CD4-positive, alpha-beta T cell treated with Interferon gamma for 1 hour (primary cell): ENCODE measurements around the gene SLC37A4.
"Not testable (repeated sequence)": the region's sequence is repeated elsewhere in the genome, so short reads cannot be mapped to it uniquely, and the experiment has no call there.

Experiments used
- DNase-seq: peaks from one replicate; pipeline ENCODE4 v3.0.0-alpha.2; 2020

Gene SLC37A4

DNA sequence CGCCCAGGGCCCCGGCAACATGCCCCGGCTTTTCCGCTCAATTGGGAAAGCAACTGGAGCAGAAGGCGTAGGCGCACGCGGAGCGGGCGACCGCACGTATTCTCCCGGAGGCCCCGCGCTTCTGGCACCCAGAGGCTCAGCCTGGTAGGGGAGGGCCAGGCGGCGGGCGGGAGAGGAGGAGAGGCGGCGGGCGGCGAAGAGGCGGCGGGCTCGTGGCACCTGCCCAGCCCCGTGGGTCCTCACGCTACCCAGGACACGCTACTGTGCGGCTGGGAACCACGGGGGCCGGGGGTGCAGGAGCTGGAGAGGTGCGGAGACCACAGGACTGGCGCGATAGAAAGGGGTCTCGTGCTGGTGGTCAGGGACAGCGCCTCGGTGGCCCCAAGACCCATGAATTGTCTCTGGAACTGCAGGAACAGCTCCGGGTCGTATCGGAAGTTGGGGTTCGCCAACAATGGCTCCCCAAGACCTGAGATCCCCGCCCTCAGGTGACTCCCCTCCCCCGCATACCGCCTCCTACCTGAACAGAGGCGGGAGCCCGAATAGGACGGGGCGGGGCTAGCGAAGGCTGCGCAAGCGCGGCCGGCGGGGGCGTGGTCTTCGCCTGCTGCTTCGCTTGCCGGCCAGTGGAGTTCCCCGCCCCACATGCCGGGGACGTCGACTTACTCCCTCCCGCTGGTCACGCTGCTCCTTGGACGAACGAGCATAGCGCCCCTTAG lies at the start of gene SLC37A4:
Gene SLC37A4 (minus strand): TSS at position 549 of the 719 bp plus-strand sequence.
- peak; percentile 99 for DNase-seq

DNA sequence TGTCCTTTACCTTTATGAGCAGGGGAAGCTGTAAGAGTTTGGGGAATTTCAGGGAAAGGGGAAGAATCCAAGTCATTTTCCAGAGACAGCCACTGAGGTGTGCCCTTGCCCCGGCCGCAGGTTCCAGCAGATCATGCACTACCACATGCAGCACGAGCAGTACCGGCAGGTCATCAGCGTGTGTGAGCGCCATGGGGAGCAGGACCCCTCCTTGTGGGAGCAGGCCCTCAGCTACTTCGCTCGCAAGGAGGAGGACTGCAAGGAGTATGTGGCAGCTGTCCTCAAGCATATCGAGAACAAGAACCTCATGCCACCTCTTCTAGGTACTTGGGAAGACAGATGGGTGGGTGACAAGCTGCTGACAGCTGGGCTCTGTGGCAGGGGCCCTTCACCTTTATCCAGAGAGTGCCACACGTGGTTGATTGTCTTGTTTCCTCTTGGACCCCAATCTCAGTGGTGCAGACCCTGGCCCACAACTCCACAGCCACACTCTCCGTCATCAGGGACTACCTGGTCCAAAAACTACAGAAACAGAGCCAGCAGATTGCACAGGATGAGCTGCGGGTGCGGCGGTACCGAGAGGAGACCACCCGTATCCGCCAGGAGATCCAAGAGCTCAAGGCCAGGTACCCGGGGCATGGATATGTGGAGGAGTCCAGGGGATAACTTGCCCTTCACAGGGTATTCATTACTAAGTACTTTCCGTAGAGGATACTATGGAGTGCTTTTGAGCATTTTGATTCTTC lies 48.2 kb upstream of the SLC37A4 start:
- DNase-seq: no peak

DNA sequence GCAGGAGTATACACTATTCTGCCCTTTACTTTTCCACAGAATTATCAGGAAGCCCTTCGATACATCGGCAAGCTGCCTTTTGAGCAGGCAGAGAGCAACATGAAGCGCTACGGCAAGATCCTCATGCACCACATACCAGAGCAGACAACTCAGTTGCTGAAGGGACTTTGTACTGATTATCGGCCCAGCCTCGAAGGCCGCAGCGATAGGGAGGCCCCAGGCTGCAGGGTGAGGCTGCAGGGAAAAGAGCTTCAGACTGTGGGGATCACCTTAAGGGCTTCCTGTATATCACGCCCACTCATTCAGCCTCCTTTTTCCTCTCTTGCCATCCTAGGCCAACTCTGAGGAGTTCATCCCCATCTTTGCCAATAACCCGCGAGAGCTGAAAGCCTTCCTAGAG lies 47.2 kb upstream of the SLC37A4 start:
- no peak for DNase-seq

DNA sequence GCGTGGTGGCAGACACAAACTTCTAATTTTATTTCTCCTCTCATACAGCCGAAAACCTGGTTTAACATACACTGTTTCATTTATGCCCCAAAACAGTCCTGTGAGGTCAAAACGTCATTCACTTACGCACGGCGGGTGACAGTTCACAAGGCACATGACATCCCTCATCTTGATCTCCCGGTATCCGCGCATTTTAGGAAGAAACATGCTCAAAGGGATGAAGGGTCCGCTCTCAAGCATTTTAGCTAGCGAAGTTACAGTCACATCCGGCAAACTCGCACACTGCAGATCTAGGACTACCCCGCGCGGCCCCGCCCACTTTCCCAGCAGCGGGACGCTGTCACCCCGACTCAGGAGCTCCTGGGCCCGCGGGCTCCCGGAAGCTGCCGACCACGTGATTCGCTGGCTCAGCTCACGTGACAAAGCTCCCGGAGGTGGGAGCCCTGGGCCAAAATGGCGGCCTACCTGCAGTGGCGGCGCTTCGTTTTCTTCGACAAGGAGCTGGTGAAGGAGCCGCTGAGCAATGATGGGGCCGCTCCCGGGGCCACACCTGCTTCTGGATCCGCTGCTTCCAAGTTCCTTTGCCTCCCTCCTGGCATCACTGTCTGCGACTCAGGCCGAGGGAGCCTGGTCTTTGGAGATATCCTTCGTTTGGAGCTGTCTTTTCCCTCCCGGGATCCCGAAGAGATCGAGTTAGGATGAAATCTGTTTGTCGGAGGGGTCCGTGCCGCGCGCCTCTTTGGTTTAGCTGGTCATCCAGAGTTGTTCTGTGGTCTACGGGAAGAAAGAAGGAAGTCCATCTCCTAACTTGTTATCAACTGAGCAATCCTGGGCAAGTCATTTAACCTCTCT lies 36.9 kb upstream of the SLC37A4 start, which contains the start of gene VPS11:
Gene VPS11 (plus strand): TSS at position 448 of the 852 bp plus-strand sequence. CDS start 6 bp downstream, at position 454.
- DNase-seq: peak; percentile 97

DNA sequence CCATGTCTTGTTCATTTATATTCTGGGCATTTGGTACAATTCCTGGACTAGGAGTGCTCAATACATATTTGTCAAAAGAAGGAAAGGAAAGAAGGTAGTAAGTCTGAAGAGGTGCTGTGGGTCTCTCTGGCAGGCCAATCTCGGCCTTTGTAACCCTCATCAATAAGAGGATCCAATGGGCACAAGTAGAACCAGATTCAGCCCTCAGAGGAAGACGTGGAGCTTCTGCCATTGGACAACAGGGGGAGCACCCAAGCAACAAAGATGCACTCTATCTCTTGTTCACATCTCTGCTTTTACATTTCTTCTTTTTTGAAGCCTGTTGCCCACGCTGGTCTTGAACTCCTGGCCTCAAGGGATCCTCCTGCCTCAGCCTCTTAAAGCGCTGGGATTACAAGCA lies 34.7 kb upstream of the SLC37A4 start:
- peak; percentile 42 for DNase-seq

DNA sequence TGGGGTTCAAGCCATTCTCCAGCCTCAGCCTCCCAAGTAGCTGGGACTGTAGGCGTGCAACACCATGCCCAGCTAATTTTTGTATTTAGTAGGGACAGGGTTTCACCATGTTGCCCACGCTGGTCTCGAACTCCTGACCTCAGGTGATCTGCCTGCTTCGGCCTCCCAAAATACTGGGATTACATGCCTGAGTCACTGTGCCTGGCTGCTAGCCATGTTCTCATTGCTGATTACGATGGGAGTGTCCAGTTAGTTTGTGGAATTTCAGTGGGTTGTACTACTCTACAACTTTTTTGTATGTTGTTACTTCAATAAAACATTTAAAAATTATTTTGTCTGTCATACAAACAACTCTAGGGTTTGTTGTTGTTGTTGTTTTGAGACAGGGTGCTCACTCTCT lies 32.1 kb upstream of the SLC37A4 start:
- DNase-seq: no peak

DNA sequence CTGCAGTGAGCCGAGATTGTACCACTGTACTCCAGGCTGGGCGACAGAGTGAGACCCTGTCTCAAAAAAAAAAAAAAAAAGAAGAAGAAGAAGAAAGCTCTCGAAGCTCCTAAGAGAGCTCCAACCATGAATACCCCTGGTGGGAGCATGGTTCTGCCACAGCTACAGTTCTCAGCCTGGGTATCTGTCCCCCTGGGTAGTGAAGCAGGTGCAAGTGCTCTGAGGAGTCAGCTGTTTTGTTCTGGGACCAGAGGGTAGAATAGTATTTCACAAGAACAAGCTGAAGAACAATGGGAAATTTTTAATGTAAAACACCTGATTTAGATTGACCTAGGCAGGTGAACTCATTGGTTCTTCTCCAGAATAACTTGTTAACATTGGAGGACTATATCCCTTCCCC lies 30.6 kb upstream of the SLC37A4 start:
- no peak for DNase-seq

DNA sequence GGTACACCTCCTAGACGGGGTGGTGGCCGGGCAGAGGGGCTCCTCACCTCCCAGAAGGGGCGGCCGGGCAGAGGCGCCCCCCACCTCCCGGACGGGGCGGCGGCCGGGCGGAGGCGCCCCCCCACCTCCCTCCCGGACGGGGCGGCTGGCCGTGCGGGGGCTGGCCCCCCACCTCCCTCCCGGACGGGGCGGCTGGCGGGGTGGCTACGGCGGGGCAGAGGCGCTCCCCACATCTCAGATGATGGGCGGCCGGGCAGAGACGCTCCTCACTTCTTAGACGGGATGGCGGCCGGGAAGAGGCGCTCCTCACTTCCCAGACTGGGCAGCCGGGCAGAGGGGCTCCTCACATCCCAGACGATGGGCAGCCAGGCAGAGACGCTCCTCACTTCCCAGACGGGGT lies 28.5 kb upstream of the SLC37A4 start:
- DNase-seq: not testable (repeated sequence)

DNA sequence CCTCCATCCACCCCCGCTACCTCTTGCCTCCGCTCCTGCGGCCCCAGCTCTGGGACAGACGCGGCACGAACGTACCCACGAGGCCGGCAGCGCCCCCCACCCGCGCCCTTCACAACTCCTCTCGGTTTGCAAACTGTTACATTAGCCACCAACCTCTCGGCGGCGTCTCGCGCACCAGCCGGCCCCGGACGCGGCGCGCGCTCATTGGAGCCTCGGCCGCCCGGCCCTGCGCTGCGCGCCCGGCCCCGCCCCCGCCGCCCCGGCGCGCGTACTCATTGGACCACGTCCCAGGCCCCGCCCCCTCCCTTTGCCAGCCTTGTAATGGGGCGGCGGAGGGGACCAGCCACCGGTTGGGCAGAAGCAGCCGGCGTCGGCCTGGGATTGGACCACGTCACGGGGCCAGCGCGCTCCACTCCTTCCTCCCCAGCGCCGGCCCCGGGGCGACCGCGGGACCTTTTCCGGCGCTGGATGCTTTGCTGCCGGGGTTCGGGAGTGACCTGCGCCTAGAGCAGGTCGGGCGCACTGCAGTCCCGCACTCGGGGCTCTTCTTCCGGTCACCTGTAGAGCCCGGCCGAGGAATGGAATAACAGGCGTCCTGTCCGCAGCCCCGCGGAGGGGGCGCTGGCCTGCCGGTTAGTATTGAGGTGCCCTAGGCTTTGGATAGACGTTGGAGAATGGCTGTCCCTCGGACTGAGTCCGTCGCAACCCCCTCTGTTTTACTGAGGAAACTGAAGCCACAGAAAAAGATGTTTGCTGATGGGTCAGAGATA lies 26.5 kb upstream of the SLC37A4 start, which contains the start of gene HYOU1:
Gene HYOU1 (minus strand): TSS at position 206 of the 770 bp plus-strand sequence. CDS start 1,045 bp downstream, outside the sequence.
- peak; percentile 97 for DNase-seq

DNA sequence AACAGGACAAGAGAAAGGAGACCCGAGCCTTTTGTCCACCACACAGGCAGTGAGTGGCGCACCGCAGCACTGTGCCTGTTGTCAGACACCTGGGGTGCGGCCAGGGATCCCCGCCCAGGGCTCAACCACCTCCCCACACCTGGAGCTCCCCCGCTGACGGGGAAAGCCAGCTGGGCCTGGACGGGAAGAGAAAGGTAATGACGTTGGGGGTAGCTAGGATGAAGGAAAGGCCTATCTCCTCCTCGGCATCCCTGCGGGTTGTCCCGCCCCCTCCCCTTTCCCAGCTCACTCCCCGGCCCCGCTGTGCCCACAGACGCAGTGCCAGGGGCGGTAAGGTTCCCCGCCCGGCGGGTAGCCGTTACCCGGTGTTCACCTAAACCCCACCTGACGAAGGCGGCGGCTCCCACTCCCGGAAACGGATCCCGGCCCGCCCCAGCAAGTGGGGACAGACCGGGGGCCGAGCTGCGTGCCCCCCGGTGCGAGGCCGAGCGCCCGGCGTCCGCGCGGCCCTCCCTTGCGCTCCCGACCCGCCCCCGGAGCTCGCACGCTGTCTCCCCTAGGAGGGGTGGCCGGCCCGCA lies 25.8 kb upstream of the SLC37A4 start:
- DNase-seq: peak; percentile 49

DNA sequence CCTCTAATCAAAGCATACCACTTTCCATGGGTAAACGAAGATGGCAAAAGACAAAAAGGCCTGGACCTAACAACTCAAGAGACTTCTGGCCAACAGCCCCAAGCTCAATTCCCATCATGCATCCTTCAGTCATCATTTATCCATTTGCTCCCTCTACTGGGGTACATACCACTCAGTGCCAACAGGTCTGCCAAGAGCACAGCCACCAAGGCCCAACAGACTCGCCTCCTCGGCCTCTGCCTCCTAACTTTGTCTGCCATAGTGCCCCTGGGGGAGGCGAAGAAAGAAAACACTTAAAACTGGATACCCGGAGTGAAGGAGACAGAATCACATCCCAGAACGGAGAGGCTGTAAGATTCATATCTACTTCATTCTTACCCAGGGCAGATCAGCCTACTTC lies 25.2 kb upstream of the SLC37A4 start:
- no peak for DNase-seq

DNA sequence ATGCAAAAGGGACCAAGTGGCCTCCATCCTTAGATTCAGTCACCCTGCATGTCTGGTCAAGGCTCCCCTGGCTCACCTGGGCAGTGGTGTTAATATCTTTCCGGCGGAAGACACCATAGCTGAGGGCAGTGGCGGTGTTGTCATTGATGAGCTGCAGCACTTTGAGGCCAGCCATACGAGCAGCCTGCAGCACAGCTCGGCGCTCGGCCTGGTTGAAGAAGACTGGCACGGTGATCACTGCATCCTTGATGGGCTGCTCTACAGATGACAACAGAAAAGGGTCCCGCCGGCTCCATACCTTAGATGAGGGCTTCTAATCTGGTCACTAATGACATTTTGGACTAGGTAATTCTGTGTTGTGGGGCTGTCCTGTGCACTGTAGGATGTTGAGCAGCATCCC lies 23.7 kb upstream of the SLC37A4 start:
- no peak for DNase-seq

DNA sequence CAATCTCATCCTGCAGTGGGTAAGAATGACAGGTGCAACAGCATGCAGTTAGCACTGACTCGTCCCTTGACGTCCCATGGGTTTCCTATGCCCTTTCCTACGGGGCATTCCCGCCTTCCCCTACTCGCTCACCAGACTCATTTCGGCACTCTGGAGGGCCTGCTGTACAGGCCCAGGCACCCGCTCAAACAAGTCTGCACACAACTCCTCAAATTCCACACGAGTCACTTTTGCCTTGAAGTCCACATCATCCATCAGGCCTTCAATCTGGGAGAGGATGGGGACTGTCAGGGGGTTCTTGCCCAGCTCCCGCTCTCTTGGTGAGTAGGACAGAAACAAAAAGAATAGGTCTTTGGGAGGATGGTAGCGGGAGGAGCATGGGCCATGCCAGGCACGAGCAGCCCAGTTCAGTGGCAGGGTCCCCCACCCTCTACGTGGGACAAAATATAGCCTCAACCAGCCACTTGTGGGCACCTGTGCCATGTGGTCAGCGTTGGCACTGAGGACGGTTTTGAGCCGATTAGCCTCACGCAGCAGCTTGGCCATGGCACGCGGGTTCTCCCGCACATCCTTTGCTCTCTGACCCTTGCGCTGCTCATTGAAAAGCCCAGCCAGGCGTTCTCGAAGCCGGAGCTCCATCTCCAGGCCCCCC lies 21.6 kb upstream of the SLC37A4 start:
- no peak for DNase-seq

DNA sequence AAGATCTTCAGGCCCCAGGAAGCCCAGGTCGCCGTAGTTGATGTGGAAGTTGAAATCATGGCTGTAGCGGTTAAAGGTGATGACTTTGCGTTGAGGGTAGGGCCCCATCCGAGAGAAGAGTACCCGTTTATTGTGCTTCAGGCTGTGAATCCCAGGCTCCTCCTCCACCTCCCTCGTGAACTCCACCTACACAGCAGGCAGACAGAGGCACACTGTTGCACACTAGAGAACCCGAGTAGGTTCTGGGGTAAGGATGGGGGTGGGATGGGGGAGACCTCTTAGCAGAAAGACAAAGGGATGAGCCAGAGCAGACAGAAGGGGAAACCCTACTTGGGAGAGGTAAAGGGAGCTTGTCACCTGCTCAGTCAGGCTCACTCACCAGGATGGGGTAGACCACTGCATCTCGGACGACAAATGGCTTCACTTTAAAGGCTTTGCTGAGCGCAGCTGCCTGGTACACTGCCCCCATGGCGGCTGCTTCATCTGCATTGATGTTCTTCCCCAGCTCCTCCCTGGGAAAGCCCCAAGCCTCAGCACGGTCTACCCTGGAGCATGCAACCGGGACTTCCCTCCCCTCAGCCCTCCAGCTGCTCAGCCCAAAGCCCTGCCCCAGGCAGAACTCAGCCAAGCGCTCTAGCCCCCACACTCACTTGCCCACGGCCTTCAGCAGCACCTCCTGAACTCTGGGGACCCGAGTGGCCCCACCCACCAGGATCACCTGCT lies 20.9 kb upstream of the SLC37A4 start:
- peak; percentile 20 for DNase-seq

DNA sequence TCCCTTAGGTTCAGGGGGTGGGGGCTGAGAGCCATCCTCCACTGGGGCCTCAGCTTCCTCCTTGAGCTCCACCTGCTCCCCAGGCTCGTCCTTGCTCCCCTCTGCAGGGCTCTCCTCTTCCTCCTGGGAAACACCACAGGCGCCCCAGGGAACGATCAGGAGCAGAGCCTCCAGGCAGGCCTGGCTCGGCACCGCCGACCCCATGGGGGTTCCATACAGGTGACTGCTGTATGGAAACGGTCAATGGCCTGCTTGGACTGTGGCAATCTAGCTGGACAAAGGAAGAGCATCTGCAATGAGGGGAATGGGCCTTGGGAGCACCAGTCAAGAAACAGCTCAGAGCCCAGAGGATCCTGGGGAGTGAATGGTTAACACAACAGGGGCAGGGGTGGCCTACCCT lies 18.4 kb upstream of the SLC37A4 start:
- no peak for DNase-seq

DNA sequence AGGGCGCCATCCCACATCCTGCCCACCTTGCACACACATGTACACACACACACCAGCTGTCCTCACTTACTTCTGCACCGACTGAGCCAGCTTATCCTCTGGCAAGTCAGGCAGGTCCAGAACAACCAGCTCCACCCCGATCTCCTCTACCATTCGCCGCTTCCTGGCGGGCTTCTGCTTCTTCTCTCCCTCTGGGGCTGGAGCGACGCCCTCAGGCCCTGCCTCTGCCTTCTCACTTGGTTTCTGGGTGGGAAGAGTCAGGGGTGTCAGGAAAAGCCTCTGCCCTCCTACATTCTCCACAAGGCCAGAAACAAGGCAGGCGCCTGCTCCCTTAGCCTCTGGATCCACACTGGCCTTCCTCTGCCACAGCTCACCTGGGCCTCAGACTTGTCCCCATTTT lies 18.0 kb upstream of the SLC37A4 start:
- DNase-seq: no peak

DNA sequence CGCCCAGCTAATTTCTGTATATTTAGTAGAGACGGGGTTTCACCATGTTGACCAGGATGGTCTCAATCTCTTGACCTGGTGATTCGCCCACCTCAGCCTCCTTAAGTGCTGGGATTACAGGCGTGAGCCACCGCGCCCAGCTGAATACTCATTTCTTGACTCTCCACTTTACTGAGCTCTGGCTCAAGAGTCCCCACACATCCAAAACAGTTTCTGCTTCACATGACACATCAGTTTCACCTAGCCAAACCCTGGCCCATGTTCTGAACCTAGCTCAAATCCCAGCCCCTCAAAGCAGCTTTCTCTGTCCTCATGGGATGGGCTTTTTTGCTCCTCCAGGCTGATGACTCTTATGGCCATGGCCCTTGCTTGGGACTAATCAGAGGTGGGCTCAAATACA lies 16.5 kb upstream of the SLC37A4 start:
- DNase-seq: no peak

DNA sequence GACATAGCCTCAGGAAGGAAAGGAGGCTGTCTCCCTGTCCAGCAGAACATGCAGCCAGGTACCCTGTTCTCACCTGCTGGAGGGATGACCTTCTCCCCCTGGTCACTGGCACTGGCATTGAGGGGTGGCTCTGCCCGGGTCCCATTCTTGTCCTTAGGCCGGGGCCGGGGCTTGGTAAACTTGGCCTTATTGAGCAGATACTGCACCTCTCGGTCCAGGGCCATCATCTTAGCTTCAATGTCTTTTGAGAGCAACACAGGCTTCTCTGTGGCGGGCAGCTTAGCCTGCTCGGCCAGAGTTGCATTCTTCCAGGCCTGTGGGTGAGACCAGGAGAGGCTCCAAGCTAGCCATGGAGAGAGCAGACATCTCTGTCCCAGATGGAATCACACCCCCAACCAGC lies 15.8 kb upstream of the SLC37A4 start:
- no peak for DNase-seq

DNA sequence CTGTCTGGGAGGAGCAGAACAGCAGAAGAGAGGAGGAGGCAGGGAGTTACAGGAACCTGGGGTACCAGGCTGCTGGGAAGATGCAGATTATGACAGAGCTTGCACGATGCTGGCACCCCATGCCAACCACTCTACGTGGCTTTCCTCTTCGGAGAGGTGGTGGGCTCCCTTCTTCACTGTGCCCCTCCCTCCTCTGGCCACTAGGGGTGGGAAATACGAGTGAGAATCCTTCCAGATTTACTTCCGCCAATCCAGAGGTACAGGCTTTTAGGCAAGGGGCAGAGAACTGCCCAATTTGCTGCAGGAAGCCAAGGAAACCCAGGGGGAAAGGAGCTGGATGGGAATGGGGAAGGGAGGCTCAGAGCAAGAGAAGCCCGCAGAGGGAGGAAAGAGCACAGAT lies 14.0 kb upstream of the SLC37A4 start:
- DNase-seq: no peak

DNA sequence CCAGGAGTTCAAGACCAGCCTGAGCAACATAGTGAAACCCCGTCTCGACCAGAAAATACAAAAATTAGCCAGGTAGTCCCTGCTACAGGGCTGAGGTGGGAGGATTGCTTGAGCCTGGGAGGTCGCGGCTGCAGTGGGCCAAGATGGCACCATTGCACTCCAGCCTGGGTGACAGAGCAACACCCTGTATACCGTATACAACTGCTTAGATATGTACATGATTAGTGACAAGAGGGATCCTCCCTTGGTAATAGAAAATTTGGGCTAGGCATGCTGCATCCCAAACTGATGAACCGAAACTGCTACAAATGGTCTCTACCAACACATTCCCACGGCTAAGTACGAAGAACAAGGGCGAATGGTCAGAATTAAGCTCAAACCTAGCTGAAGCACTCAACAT lies 12.2 kb upstream of the SLC37A4 start:
- DNase-seq: no peak
